GM12801 (cell line): ENCODE results near the gene KCNMA1.

Experiments
- CTCF ChIP-seq: IDR thresholded peaks from one replicate; pipeline ENCODE4 v1.5.1; 2011; ENCODE audit warnings: control low read depth; ENCODE audit not compliant: insufficient read length; ENCODE audit errors: extremely low read depth

The KCNMA1 gene

GRCh38 chr10:77628906-77629730, 8.5 kb downstream of the KCNMA1 start:
- no peak for TF ChIP-seq CTCF

GRCh38 chr10:77626266-77626935, 11.2 kb downstream of the KCNMA1 start:
- no peak for TF ChIP-seq CTCF

- no peak for TF ChIP-seq CTCF
Observed at GRCh38 chr10:77625379-77625778, 12.2 kb downstream of the KCNMA1 start.

- no peak for TF ChIP-seq CTCF
Observed at GRCh38 chr10:77622889-77623291, 14.7 kb downstream of the KCNMA1 start.

GRCh38 chr10:77620731-77621130, 16.9 kb downstream of the KCNMA1 start:
- no peak for TF ChIP-seq CTCF

- TF ChIP-seq CTCF = no peak
Observed at GRCh38 chr10:77619964-77620703, 17.5 kb downstream of the KCNMA1 start.

GRCh38 chr10:77618117-77618516, 19.5 kb downstream of the KCNMA1 start:
- no peak for TF ChIP-seq CTCF
